NCI-H1105 (cell line): Measurements from ENCODE around the gene LEUTX.
"Not testable (repeated sequence)": the region's sequence is repeated elsewhere in the genome, so short reads cannot be mapped to it uniquely, and the experiment has no call there.

Experiments
- DNase-seq: peaks from one replicate; lab custom pipeline; 2025; lab: John Stamatoyannopoulos, UW

Gene LEUTX

GRCh38 chr19:39780894-39781293 is 2.2 kb downstream of the LEUTX start:
- DNase-seq: no peak

DNA sequence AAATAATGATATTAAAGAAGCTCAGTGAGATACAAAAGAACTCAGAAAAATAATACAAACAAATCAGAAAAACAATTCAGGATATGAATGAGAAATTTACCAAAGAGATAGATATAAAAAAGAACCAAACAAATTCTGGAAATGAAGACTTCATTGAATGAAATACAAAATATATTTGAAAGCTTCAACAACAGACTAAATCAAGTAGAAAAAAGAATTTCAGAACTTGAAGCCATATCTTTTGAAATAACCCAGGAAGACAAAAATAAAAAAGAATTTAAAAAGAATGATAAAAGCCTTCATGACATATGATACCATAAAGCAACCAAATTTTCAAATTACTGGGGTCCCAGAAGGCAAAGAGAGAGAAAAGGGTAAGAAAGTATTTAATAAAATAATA is 9.6 kb downstream of the LEUTX start:
- no peak for DNase-seq

GRCh38 chr19:39792999-39793546 is 14.4 kb downstream of the LEUTX start:
- DNase-seq: peak; percentile 64

DNA sequence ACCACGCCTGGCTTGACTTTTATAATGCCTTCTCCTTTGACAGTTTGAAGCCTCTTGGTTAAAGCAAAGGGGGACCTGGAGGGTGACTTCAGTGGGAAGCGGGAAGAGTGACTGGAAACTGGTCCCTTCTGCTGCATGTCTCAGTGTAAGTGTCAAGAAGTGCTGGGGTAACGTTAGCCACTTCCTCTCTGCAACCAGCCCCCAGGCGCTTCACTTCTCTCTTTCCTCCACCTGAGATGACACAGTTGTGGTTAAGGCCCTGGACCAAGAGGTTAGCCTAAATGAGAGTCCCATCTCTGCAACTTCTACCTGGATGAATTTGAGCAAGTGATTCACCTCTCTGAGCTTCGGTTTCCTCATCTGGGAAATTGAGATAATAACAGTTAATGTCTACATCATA is 16.3 kb downstream of the LEUTX start:
- no peak for DNase-seq

- no peak for DNase-seq
Observed at GRCh38 chr19:39796000-39796498, 17.4 kb downstream of the LEUTX start.

- DNase-seq: no peak
Observed at GRCh38 chr19:39797083-39797482, 18.4 kb downstream of the LEUTX start.

- DNase-seq: no peak
Observed at GRCh38 chr19:39802958-39803357, 24.3 kb downstream of the LEUTX start.

DNA sequence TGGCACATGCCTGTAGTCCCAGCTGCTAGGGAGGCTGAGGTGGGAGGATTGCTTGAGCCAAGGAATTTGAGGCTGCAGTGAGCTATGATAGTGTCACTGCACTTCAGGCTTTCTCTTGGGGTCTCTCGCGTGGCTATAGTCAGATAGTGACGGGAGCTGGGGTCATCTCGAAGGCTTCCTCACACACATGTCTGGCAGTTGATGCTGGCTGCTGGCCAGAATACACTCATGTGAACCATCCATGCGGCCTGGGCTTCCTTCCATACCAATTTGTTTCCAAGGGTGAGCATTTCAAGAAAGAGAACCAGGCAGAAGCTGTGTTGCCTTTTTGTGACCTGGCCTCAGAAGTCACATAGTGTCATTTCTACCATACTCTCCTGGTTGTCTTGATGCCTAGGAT is 26.4 kb downstream of the LEUTX start:
- no peak for DNase-seq

- no peak for DNase-seq
Observed at GRCh38 chr19:39807846-39808364, 29.3 kb downstream of the LEUTX start.

- DNase-seq: not testable (repeated sequence)
Observed at GRCh38 chr19:39808688-39809087, 30.0 kb downstream of the LEUTX start.

- DNase-seq: no peak
Observed at GRCh38 chr19:39809368-39809767, 30.7 kb downstream of the LEUTX start.

GRCh38 chr19:39810424-39810823 is 31.8 kb downstream of the LEUTX start:
- no peak for DNase-seq

DNA sequence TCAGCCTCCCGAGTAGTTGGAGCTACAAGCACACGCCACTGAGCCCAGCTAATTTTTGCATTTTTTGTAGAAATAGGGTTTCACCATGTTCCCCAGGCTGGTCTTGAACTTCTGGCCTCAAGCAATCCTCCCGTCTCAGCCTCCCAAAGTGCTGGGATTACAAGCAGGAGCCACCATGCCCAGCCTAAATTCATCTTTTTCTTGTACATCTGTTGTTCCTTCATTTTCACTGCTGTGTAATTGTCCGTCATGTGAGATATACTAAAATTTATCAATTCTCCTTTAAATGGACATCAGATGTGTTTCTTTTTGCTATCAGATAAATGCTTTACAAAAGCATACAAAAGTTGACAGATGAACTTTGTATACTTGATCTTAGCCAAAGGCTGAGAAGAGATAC is 32.4 kb downstream of the LEUTX start:
- DNase-seq: no peak

DNA sequence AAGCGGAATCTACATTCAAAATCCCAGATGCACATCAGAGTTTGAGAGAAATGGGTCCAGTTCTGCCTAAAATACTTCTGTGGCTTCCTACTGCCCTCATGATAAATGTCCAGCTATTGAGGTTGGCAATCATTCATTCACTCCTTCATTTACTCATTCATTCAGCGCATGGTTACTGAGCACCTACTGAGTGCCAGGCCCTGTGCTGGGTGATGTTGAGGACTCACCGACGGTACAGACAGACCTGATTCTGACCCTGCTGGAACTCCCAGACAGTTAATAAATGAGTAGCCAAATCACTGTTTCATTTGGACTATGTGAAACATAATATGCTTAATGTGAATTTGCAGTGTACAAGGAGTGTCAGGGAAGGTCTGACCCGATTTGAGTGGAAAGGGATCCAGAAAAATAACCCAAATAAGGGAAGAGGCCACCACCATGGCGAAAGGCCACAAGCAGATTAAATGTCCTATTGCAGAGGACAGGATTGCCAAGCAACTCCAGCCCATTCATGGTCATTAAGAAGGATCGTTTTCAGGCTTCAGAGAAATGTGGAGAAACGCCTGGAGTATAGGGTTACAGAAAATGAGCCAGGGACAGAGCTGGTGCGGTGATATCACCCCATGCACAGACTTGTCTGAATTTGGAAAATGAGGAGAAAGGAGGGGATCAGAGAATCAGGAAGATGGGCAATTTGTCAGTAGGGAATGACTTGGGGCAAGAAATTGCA is 34.8 kb downstream of the LEUTX start:
- DNase-seq: no peak

- DNase-seq: not testable (repeated sequence)
Observed at GRCh38 chr19:39814111-39814510, 35.5 kb downstream of the LEUTX start.

DNA sequence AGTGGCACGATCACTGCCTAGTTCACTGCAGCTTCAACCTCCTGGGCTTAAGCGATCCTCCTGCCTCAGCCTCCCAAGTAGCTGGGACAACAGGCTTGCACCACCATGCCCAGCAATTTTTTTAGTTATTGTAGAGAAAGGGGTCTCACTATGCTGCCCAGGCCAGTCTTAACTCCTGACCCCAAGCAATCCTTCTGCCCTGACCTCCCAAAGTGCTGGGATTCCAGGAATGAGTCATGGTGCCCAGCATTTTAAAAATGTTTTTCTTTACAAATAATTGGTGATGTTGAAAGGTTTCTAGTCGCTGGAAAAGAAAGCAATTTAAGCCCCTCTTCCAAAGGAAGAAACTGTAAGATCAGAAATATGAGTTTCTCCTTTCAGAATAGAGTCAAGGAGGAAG is 35.9 kb downstream of the LEUTX start:
- no peak for DNase-seq

GRCh38 chr19:39816287-39817048 is 37.8 kb downstream of the LEUTX start:
- no peak for DNase-seq

- no peak for DNase-seq
Observed at GRCh38 chr19:39817888-39818561, 39.4 kb downstream of the LEUTX start.

- no peak for DNase-seq
Observed at GRCh38 chr19:39818626-39819097, 40.0 kb downstream of the LEUTX start.

DNA sequence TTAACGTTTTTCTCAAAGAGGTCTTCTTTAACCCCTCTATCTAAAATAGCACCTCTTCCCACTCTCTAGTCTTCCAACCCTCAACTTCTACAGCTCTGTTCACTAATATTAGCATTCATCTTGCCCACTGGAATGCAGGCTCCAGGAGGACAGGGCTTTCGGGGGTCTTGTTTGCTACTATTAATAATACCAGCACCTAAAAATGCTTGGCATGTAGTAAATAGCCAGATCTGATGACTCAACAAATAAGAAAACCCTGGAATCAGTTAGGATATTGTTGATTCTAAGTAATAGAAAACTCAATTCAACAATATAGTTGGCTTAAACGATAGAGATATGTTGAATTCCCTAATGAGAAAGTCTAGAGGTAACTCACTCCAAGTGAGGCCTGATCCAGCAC is 41.1 kb downstream of the LEUTX start:
- no peak for DNase-seq

DNA sequence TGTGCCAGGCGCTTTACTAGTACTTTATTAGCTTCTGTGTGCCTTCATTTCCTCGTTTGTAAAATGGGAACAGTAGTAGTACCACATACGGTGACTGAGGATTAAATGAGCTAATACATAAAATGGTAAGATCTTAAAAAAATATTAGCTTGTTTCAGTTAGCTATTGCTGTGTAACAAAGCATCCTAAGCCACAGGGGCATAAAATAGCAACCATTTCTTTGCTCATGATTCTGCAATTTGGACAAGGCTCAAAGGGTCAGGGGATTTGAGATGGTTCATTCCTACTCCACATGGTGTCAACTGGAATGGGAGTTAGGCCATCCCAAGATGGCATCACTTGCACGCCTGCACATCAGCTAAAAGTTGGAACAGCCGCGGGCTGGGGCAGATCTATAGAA is 42.0 kb downstream of the LEUTX start:
- no peak for DNase-seq

DNA sequence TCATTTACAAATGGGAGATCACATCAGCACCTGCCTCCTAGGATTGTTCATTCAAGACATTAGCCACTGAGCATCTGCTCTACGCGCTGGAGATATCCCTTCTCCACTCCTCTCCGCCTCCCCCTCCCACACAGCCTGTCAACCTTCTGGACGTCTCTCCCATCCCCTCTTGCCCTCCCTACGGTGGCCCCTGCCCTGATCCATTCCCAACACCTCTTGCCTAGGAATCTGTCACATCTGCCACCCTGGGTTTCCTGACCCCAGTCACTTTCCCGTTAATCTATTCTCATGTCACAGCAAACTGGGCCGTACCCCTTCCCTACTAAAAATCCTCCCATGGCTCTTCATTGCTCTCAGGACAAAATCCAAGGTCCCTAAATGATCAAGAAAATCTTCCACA is 45.0 kb downstream of the LEUTX start:
- no peak for DNase-seq
